Fibroblast of lung (primary cell): ENCODE results near the gene CCDC34.

Experiments used
- CTCF ChIP-seq, 2 donors: IDR thresholded peaks in 1 of 2; conservative IDR thresholded peaks in 1 of 2; 1 replicate in 1 of 2; 2 replicates in 1 of 2; pipeline ENCODE4 v1.5.1; 2011 to 2012; ENCODE audit warnings: low read length in 2 of 2, control low read depth in 1 of 2, inconsistent platforms in 1 of 2, low read depth in 1 of 2, mild to moderate bottlenecking in 1 of 2
- EZH2 ChIP-seq: IDR thresholded peaks from 2 replicates; pipeline ENCODE4 v1.5.1; 2012; ENCODE audit warnings: low read length, control low read depth, mild to moderate bottlenecking; ENCODE audit errors: missing control alignments

GRCh38 chr11:27331981-27332380 lies 31.0 kb downstream of the CCDC34 start:
- TF ChIP-seq CTCF (conservative IDR thresholded peaks at IDR 0.05 in 1 of 2, IDR thresholded peaks at IDR 0.05 in 1 of 2; ENCODE audit: low read depth in 1 of 2, low read length in 2 of 2) (no peak), EZH2 (no peak)
